DMS79 treated with DMSO at 0.1 percent for 48 hours (cell line): ENCODE results near the gene LIPI.
"Not testable (repeated sequence)": the region's sequence is repeated elsewhere in the genome, so short reads cannot be mapped to it uniquely, and the experiment has no call there.

Source experiments
- DNase-seq: peaks from one replicate; lab custom pipeline; 2025; lab: John Stamatoyannopoulos, UW

The LIPI gene

GRCh38 chr21:14116080-14116481 lies 94.7 kb downstream of the LIPI start:
- no peak for DNase-seq

DNA sequence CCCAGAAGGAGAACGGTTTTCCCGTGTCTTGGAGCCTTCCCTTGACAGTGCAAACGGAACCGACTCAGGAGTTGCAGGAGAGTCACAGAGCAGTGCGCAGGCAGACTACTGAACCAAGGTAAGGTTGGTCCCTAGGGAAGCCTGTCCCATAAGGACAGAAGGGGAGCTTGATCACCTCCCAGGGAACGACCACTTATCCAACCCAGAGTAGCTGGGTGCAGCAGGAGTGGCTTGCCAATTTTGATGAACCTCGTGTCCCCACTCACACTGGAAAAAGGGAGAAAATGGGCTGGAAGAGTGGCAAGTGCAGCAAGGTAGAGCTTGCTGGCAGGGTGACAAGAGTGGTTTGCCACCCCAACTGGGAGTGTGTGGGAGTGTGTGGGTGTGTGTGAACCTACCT lies 95.1 kb downstream of the LIPI start:
- DNase-seq = no peak

DNA sequence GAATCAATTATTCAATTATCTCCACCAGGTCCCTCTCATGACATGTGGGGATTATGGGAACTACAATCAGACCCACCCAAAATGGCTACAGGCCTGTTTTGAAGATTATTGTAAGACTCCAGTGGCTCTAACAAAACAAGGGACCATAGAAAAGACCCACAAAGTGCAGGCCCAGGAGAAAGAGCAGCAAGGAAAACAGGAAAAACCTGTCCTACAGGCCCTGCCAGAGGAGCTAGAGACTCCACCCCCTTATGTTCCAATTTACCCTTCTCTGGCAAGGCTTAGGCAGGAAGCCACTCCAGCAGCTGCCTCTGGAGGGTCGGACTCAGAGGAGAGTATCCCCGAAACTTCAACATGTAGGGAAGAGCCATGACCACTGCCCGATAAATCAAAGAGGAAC lies 96.5 kb downstream of the LIPI start:
- peak; percentile 22 for DNase-seq

DNA sequence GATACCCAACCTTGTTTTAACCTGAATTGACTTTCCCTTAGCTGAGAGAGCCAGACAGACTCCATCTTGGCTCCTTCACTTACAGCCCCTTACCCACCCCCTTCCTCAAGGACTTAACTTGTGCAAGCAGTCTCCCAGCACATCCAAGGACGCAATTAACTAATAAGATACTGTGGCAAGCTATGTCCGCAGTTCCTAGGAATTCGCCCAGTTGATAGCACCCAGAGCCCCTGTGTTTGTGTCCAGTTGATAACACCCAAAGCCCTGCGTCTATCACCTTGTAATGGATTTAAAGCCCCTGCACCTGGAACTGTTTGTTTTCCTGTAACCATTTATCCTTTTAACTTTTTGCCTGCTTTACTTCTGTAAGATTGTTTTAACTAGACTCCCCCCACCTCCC lies 106.2 kb downstream of the LIPI start:
- DNase-seq = not testable (repeated sequence)

GRCh38 chr21:14099570-14099969 lies 111.2 kb downstream of the LIPI start:
- DNase-seq = no peak

DNA sequence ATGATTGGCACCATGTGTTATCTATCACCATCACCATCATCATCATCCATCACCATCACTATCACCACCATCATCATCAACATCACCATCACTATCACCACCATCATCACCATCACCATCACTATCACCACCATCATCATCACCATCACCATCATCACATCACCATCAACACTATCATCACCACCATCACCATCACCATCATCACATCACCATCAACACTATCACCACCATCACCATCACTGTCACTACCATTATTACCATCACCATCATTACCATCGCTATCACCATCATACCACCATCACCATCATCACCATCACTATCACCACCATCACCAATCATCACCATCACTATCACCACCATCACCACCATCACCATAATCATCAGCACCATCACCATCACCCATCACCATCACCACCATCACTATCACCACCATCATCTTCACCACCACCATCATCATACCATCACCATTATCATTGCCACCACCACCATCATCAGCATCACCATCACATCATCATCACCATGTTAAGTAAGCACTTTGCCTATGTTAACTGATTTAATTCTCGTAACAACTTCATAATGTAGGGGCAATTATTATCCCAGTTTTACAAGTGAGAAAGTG lies 112.8 kb downstream of the LIPI start:
- DNase-seq = no peak

DNA sequence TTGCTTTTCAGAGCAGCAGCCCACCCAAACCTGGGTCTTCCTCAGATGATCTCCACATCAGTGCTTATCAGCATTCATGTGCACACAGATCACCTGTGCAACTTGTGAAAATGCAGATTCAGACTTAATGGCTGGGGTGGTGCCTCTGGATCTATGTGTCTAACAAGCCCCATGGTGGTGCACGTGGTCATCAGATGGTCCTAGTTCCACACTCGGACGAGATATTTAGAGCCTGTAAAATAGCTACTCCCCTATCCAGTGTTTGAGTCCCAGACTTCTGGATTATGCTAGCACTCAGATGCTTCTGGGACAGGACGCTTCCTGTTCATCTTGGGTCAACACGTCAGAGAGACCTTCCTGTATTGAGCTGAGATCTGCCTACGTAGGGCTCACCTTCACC lies 114.2 kb downstream of the LIPI start:
- DNase-seq = no peak

DNA sequence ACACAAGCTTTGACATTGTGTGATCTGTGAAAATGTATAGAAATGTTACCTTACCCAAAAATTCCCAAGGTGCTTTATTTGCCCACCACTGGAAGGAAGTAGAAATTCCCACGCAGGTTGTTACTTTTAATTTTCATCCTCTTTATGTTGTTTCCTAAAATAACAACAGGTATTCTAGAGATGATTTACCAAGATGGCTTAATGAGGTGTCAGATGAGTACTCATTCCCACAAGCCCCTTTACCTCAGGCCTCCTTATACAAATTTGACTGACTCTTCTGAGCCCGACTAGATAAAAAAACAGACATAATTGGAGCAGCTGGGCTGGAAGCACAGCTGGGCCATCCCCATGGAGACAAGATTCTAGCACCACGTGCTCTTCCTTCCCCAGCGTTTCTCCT lies 114.6 kb downstream of the LIPI start:
- no peak for DNase-seq

DNA sequence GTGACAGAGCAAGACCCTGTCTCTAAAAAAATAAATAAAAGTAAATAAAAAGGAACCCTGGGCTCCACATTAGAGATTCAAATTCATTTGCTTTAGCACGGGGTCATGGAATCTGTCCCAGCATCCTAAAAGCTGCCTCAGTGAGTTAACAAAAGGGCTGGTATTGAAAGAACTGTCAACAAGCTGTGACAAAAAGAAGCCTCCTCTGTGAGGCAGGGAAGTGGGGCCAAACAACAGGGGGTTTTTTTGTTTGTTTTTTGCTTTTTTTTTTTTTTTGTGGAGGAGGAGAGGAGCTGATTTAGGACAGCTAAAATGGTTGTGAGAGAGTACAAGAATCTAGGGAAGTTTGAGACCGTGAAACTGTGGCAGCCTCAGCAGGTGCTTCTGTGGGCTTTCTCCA lies 115.7 kb downstream of the LIPI start:
- DNase-seq = no peak

- DNase-seq = no peak
Measured at GRCh38 chr21:14092834-14093560, 117.8 kb downstream of the LIPI start.

GRCh38 chr21:14090184-14090583 lies 120.6 kb downstream of the LIPI start:
- not testable (repeated sequence) for DNase-seq

DNA sequence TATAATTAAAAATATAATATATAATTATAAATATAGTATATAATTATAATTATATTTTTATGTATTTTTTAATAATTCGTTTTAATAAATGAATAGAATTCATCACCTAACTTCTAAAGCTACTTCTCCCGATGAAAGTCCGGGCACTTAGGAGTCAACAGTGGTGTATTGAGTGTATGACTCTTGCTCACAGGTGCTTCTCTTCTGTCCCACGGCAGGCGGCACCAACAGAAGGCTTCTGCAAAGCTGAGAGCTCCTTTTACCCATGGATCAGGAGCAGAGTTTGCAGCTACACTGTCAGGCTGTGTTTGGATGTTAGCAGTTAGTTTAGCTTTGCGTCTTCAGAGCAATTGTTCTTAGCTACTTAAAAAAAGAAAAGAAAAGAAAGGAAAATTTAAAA lies 122.4 kb downstream of the LIPI start:
- no peak for DNase-seq

GRCh38 chr21:14086553-14086952 lies 124.2 kb downstream of the LIPI start:
- no peak for DNase-seq

DNA sequence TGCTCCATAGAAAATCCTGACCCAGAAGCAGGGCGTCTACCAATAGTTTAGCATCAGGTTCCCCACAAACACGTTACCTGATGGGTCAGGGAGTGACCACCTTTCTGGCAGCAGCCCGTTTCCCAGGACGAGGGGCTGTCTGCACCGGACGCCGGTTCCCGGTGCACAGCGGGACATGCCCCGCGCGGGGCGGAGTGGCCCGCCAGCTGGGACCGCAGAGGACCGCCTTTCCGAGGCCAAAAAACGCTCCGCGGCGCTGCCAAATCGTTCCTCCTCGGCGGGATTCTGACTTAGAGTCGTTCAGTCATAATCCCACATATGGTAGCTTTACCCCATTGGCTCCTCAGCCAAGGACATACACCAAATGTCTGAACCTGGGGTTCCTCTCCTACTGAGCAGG lies 126.1 kb downstream of the LIPI start:
- no peak for DNase-seq

- no peak for DNase-seq
Measured at GRCh38 chr21:14084068-14084501, 126.7 kb downstream of the LIPI start.

GRCh38 chr21:14080764-14081096 lies 130.0 kb downstream of the LIPI start:
- no peak for DNase-seq

DNA sequence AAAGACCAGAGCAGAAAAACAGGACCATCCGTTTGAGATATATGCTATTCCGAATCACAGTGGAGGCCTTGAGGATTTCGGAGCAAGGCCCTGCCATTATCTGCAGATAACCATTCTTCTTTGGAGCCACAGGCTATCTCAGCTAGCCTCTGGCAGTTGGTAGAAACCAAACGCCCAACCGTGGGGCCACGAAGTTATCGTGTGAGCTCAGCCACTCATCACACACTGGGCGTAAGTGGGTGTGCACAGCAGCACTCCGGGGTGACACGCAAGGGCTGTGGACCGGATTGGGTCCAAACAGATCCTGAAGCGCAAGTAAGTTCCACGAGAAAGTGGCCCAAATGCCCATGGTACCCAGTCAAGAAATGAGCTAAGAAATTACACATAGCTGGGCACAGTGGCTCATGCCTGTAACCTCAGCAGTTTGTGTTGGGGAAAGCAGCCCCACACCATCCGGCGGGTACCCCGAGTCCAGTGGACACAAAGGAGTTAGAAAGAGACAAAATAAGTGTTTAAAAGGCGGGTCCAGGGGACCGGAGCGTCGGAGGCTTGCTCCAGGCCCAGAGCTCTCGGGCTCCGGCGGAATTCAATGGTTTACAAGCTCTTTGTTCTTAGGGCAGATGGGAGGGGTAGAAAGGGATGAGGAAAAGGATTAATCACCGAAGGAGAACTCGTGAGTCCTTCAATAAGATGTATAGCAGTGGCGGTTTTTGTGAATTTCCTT lies 130.6 kb downstream of the LIPI start:
- DNase-seq = no peak

DNA sequence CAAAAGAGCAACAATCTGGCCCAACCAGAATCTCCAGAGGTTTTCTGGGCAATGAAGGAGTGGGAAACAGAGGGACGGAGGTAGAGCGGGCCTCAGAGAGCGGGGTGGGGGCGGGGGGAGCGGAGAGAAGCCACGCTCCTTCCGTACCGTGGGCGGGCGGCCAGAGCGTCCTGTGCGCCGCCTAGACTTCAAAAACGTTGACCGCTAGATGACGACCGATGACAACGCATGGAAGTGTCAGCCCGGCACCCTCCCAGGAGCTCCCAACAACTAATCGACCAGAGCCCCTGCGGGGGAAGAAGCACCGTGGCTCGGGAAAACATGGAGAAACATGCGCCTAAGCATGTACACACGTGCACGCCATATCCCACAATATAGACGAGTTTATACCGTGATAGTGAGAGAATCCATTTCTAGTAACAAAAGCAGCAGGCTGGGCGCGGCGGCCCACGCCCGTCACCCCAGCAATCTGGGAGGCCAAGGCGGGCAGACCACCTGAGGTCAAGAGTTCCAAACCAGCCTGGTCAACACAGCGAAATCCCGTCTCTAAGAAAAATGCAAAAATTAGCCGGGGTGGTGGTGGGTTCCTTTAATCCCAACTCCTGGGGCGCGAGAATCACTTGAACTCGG lies 131.9 kb downstream of the LIPI start:
- no peak for DNase-seq

GRCh38 chr21:14076143-14076806 lies 134.5 kb downstream of the LIPI start:
- no peak for DNase-seq

DNA sequence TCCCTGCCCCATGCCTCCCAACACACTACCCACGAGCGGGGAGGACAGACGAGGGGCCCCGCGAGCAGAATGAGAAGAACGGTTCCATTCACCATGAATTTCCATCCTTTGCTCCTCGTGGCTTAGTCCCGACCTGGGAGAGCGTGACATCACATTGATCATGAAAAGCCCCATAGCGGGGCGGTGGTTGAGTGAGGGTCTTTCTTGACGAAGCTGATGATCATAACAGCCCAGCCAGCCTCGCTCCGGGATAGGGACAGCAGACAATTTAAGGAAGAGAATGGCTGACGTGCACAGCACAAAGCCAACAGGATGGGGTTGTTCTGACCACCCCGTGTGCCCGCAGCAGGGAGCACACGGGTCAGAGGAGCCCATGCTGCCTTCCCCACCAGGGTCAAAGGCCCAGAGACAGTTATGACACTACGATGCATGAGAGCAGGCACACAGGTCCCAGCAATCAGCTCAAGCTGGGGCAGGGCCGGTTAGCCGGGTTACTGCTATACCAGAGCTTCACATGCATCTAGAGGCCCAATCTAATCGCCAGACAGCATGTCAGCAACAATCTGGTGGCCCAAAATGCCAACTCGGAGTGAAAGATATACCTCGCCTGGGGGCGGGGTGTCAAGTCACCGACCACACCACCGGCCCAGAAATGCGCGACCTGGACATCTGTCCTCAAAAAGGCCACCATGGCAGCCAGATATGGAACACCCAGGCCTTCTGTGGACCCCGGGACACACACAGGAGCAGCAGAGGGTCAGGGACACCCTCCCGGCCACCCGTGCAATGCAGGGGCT lies 135.2 kb downstream of the LIPI start:
- DNase-seq = no peak

GRCh38 chr21:14074177-14074576 lies 136.6 kb downstream of the LIPI start:
- no peak for DNase-seq

- no peak for DNase-seq
Measured at GRCh38 chr21:14073615-14074014, 137.1 kb downstream of the LIPI start.
